ENCODE data around the gene C1QTNF7. TPM values are rescaled to one million over a fixed set of nuclear protein-coding genes. Genes with fewer than 3 reads are reported as not detected.

Gene C1QTNF7
- total RNA-seq, 1 donor from 2014 or later, result not detected

GRCh38 chr4:15427161-15427560, 672 bp upstream of the C1QTNF7 start:
- intact Hi-C loops (cut with micrococcal nuclease), result no loop called here
- no peaks in the 10 kb centered on the region for H3K36me3 Mint-ChIP-seq (ENCODE audit: low read depth)
- ATAC-seq (ENCODE audit: low read depth) (no peak), DNase-seq (no peak)
- H3K27me3 Mint-ChIP-seq, result no peaks in the 10 kb centered on the region
- no peak for TF ChIP-seq CTCF (IDR thresholded peaks at IDR 0.05)
- H3K4me3 Mint-ChIP-seq, result no peak overlapping the region
- H3K4me1 Mint-ChIP-seq, result no peaks in the 10 kb centered on the region
- ChIA-PET POLR2A (no interaction called here), CTCF (no interaction called here)
- no peak overlapping the region for H3K27ac Mint-ChIP-seq
- no peaks in the 10 kb centered on the region for H3K9me3 Mint-ChIP-seq

GRCh38 chr4:15428611-15429010, 778 bp downstream of the C1QTNF7 start:
- TF ChIP-seq CTCF (IDR thresholded peaks at IDR 0.05), result no peak
- ChIA-PET CTCF (no interaction called here), POLR2A (no interaction called here)
- intact Hi-C loops (cut with micrococcal nuclease), result no loop called here
- H3K27ac Mint-ChIP-seq, result no peak overlapping the region
- no peaks in the 10 kb centered on the region for H3K36me3 Mint-ChIP-seq (ENCODE audit: low read depth)
- ATAC-seq (ENCODE audit: low read depth), result no peak
- no peaks in the 10 kb centered on the region for H3K4me1 Mint-ChIP-seq
- no peak overlapping the region for H3K4me3 Mint-ChIP-seq
- no peaks in the 10 kb centered on the region for H3K27me3 Mint-ChIP-seq
- no peak for DNase-seq
- H3K9me3 Mint-ChIP-seq, result no peaks in the 10 kb centered on the region

- no peaks in the 10 kb centered on the region for H3K36me3 Mint-ChIP-seq (ENCODE audit: low read depth)
- H3K4me1 Mint-ChIP-seq, result no peaks in the 10 kb centered on the region
- DNase-seq, result no peak
- ChIA-PET POLR2A (no interaction called here), CTCF (no interaction called here)
- no peak overlapping the region for H3K4me3 Mint-ChIP-seq
- no peaks in the 10 kb centered on the region for H3K9me3 Mint-ChIP-seq
- no peak for TF ChIP-seq CTCF (IDR thresholded peaks at IDR 0.05)
- no peak overlapping the region for H3K27ac Mint-ChIP-seq
- ATAC-seq (ENCODE audit: low read depth), result no peak
- H3K27me3 Mint-ChIP-seq, result peaks cover 4% of the 10 kb centered on the region
- intact Hi-C loops (cut with micrococcal nuclease), result no loop called here
Measured at GRCh38 chr4:15434091-15434490, 6.3 kb downstream of the C1QTNF7 start.

- ATAC-seq (ENCODE audit: low read depth), result no peak
- Mint-ChIP-seq H3K9me3 (no peaks in the 10 kb centered on the region), H3K27ac (no peak overlapping the region), H3K36me3 (ENCODE audit: low read depth) (no peaks in the 10 kb centered on the region), H3K27me3 (peaks cover 4% of the 10 kb centered on the region), H3K4me3 (no peak overlapping the region), H3K4me1 (no peaks in the 10 kb centered on the region)
- no peak for TF ChIP-seq CTCF (IDR thresholded peaks at IDR 0.05)
- ChIA-PET POLR2A (no interaction called here), CTCF (no interaction called here)
- intact Hi-C loops (cut with micrococcal nuclease), result no loop called here
- no peak for DNase-seq
Measured at GRCh38 chr4:15434676-15435075, 6.8 kb downstream of the C1QTNF7 start.

GRCh38 chr4:15436513-15436912, 8.7 kb downstream of the C1QTNF7 start:
- Mint-ChIP-seq H3K9me3 (no peaks in the 10 kb centered on the region), H3K36me3 (ENCODE audit: low read depth) (no peaks in the 10 kb centered on the region), H3K4me1 (no peaks in the 10 kb centered on the region), H3K4me3 (no peak overlapping the region), H3K27me3 (peaks cover 4% of the 10 kb centered on the region), H3K27ac (no peak overlapping the region)
- DNase-seq, result no peak
- intact Hi-C loops (cut with micrococcal nuclease), result no loop called here
- POLR2A ChIA-PET, result no interaction called here
- CTCF ChIA-PET, result no interaction called here
- TF ChIP-seq CTCF (IDR thresholded peaks at IDR 0.05), result no peak
- no peak for ATAC-seq (ENCODE audit: low read depth)
